ENCODE data around the gene TACR1.
"Not testable (repeated sequence)": the region's sequence is repeated elsewhere in the genome, so short reads cannot be mapped to it uniquely, and the experiment has no call there.

Gene TACR1

DNA sequence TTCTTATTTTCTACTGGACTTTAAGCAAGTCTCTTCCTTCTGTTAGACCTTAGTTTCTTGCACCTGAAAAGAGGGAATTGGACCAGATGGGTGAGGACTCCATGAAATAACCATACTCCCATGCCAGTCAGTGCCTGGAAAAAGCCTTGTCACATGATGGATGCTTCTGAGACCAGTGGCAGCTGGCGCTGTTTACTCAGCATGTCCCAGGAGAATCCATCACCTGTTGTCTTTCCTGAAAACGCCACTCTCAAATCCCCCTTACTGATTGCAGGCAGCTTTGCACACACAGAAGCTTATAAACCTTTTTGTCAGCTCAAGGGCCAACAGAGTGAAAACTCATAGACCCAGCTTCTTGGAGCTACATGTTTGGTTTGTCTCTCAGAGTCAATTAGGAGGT, 123.2 kb downstream of the TACR1 start:
- peak; percentile 99 for DNase-seq

DNA sequence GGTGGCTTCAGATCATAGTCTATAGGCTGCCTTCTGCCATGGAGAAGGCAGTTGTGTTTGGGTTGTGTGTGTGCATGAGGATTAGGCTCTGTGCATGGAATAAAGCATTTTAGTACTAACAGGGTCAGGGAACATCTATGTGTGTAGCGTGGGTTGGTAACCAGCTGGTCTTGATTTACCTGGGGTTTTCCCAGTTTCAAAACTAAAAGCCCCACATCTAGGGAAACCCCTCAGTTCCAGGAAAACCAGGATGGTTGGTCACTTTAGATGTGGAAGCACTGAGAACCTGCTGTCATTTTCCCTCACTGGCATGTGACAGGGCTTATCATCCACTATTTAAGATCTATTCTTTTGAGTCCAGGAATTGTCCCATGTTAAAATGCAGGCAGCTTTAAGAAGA, 124.6 kb downstream of the TACR1 start:
- DNase-seq = peak; percentile 20

DNA sequence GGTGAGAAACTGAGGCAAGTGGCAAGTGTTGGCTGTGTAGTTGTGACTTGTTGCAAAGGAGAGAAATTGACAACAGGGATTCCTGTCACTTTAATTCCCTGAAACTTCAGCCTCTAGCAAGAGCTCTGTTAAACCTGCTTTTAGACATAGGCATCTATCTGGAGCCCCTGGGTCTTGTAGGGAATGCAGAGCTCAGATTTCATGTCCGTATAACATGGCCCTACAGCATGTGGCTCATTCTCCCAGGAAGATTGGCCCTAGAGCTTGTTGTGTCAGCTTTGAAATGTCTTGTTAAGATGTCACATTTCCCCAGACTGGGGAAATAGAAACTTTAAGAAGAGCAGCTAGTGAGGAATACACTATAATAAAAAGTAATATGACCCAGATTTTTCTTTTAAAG, 125.1 kb downstream of the TACR1 start:
- no peak for DNase-seq

DNA sequence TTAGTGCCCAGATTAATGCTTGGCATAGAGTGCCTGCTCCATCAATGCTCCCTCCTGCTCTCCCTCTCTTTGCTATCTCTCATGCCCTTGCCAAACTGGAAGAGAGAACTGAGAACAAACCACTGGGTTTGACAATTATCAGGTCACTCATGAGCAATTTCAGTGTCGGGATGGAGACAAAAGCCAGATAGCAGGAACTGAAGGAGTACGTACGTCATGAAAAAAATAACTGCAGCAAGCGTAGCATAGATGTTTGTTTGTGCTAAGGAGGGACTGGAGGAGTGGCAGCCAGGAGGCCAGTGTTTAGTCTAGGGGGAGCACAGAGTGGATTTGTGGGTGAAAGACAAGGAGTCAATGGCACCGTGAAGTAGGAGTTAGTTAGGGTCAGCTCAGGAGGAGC, 127.6 kb downstream of the TACR1 start:
- DNase-seq = no peak

DNA sequence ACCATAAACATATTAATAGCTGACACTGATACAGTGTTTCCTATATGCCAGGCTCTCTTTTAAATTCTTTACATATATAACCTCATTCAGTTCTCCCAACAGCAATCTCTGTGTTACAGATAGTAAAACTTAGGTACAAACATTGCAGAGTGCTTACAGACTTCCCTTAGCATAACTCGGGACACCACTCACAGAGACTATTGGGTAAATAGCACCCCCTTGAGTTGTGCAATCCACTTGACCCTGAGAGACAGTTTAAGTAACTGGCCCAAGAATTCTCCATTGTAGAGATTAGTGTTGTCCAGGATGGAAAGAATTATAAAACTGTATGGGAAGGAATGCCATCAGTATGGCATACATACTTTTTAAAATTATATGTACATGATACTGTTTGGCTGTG, 130.8 kb downstream of the TACR1 start:
- DNase-seq = no peak

DNA sequence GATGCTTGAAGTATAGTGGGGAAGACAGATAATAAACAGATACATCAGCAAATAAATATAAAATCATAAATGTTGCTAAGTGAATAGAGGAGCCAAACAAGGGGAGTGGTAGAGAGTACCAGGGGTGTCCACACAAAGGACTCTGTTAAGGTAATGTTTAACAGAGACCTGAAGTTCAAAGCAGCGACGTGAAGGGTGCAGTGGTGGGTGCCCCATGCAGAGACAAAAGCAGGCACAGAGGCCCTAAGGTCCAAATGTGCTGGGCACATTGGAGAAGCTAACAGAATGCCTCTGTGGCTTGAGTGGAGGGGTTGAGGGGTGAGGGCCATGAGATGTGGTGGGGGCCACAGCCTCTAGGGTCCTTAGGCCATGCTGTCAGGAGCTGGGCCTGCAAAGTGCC, 131.8 kb downstream of the TACR1 start:
- DNase-seq = no peak

DNA sequence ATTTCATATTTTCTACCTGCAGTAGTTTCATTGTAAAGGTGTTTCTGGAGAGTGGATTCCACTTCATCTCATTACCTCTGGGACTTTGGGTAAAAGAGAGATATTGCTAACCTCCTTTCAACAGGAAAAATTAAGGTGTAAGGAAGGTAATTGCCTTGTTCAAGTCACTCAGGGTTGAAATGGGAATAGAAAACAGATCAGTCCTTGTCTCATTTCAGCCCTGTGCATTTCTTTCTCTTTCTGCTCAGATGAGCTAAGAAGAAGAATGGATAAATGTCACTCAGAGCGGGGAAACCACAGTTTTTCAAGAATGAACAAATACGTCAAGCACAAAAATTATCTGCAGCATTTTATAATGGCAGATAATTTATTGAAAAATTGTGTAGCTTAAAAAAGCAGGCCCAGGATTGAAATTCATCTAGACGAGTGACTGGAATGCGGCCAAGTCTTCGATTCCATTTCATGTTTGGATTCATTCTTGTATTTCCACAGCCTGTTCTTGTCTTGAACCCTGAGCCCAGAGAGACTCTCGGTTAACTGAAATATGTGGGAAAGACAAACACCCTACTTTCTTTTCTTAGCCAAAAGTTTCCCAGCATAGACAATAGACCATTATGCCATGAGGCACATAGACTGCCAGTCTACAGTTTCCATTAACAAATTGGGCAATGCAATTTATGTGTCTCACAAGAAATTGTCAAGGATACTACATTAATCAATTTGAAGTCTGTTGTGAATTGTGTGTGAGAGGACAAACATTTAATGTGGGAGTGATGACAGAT, 133.0 kb downstream of the TACR1 start:
- DNase-seq = no peak

DNA sequence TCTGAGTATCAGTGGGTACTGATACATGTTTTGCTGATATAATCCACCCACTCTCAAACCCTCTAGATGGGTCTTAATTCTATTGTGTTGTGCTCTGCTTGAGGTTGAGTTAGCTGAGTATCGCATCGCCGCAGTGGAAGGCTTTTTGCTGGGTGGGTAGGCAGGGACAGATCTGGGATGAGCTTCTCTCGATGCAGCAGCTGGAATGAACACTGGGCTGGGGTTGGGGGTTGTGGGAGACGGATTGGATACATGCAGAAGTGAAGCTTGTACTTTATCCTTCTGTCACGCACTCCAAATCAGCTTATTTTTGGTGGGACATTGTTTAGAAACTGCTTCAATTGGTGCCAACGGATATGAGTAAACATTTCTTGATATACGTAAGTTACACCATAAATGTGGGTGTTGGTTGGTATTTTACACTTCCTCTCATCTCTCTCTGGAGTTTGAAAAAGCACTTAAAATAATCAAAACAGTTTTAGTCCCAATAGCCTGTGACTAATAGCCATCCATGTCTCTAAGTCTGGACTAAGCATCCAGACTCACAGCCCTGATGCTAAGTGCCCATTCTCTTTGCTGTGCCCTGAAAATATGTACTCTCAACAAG, 133.8 kb downstream of the TACR1 start:
- no peak for DNase-seq

DNA sequence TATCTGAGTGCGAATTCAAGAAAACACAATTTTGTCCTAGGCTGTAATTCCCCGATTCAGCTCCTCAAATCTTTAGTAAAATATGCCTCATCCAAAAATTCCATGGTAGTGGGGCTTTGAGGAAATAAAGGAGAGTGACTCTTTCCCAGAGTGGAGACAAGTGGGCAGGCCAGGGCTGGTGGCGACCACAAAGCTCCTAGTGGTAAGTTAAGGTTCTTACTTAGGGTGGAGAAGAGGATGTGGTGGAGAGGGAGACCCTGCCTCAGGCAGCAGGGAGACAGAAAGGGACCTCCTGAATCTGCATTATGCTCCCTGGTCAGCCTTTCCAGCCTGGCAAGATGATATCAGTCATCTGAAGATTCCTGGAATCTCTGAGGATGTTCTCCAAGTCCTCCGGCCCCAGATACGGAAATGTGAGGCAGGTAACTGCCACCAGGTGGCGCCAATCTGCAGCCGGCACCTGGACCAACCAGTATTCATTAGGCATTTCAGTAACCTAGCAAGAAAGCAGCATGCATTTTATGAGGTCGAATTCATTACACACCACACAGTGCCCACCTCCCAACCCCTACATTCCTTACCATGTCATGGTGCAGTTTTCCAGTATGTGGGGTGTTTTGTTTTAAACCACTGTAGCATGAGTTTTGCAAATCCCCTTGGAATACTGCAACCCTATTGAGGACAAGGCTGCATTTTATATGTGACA, 134.5 kb downstream of the TACR1 start:
- DNase-seq = peak; percentile 49

DNA sequence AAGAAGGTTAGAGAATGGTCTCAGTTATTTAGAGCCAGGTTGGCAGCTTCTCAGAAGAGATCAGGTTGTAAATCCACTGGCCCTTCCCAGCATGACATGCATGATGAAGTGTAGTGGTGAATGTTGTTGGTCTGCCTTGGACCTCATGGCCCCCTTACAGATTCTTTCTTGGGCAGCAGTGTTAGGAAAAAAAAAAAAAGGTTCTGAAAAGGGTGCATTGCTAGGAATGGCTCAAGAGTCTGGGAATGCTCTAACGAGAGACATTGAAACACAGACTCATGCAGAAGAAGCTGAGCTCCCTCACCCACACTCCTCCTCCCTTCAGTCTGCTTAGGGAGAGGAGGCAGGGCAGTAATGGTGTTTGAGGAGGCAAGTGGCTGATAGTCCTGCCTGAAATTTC, 135.4 kb downstream of the TACR1 start:
- DNase-seq = no peak

DNA sequence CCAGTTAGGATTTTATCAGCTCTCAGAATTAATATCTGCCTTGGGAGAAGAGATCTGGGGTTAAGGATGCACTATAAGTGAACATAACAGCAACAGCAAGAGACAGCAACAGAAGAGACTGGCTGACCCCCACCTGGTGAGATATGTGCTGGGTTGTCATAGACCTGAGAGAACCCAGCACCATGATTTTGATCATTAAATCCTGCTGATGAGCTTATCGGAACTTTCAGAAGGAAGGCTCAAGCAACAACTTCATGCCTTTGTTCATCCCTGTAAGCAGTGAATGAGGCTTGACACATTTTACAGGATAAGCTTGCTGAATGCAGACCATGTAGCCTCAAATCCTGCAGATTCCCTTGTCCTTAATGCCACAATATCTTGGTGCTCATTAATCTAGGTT, 140.9 kb downstream of the TACR1 start:
- no peak for DNase-seq

DNA sequence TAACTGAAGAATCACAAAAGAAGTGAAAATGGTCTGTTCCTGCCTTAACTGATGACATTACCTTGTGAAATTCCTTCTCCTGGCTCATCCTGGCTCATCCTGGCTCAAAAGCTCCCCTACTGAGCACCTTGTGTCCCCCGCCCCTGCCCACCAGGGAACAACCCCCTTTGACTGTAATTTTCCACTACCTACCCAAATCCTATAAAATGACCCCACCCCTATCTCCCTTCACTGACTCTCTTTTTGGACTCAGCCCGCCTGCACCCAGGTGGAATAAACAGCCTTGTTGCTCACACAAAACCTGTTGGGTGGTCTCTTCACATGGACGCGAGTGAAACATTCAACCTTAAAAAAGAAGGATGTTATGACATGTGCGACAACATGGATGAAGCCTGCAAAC, 142.2 kb downstream of the TACR1 start:
- DNase-seq = not testable (repeated sequence)

DNA sequence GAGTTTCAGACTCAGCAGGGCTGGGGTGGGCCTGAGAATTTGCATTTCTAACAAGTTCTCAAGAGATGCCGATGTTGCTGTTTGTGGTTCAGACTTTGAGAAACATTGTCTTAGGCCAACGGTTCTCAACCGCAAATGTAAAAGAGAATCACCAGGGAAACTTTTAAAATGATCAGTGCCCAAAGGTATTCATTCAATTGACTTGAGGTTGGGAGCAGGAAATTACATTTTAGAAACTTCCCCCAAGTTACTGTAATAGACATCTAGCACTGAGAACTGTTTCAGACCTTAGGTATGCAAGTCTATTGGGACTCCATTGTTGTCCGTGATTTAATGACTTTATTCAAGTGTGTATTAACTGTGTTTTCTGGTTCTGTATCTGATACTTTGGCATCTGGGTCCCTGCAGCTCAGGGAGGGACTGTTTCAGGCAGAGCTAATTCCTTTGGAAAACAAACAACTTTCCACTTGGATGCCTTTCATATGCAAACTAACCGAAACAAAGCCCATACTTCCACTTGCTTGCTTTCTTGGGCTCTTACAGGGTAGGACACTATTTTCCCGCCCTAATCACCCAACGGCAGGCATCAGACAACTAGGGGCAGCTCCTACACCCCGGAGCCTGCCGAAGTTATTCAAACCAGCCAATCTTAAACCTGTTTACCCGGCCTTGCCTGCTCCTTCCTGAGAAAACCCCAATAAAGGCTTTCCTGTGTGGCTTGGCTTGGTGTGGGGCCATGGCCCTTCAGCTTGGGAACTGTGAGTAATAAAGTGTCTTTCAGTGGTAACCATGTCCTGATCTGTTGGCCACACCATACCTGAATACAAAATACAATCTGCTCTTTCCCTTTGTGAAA, 143.3 kb downstream of the TACR1 start:
- DNase-seq = no peak

DNA sequence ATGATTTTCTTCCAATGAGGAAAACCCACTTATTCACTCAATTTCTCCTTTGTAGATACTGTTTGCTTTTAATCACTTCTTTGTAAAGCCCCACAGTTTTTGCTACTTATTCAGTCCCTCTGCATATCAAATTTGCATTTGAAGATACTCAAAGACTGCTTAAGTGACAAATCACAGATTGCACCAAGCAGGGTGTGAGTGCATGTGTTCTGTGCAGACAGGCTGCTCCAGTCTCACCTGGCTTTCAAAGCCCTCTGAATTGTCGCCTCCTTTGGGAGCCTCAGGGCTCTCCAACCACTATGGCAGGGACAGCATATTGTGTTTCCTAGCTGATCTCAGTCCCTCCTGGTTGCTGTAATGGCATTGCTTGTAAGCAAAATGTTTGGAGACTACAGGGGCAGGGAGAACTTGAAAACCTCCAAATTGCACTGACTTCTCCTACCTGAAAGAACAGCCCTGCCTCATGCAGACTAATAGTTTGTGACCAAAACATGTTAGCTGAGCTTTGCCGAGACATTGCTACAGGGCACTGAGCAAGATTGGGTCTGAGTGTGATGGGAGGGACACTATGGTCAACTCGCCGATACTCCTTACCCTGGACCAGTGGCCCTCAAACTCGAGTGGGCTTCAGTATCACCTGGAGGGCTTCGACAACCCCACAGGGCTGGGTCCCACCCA, 144.0 kb downstream of the TACR1 start:
- no peak for DNase-seq

DNA sequence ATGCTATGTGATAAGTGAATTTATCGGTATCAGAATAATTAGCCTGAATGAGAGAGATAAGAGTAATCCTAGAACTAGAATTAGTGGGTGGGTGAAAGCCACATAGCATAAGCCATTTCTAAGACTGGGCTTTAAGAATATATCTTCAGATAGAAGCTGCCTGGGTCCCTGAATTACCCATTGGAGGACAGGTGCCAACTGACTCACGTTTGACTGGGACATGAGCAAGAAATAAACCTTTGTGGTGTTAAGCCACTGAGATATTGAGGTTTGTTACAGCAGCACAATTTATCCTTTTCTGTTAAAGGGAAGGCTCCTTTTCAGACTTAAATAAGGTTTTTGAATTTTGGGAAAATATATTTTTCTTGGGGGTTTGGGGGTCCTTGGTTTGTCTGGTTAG, 145.0 kb downstream of the TACR1 start:
- DNase-seq = no peak

DNA sequence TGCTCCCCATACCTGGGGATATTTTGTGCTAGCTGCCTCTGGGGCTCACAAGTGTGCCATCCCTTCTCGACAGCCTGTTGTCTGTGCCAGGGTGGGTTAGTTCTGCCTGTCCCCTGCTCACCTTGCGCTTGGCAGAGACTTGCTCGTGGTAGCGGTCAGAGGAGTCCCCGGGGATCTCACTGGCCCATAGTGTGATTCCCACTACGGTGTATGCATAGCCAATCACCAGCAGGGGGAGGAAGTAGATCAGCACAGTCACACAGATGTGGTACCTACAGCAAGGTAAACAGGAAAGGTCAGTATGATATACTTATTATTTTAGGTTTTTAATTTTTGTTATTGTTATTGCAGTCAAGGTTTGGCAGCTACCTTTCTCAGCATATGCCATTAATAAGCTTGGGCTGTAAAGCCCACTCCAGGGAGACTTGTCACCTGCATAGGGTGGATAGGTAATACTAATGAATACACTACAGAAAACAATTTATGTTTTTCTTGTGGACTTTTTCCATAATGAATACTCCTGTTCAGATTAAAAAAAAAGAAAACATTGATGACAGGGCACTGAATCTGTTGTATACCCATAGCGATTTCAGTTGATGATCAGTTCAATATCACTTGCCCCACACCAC, 145.7 kb downstream of the TACR1 start:
- DNase-seq = peak; percentile 32

DNA sequence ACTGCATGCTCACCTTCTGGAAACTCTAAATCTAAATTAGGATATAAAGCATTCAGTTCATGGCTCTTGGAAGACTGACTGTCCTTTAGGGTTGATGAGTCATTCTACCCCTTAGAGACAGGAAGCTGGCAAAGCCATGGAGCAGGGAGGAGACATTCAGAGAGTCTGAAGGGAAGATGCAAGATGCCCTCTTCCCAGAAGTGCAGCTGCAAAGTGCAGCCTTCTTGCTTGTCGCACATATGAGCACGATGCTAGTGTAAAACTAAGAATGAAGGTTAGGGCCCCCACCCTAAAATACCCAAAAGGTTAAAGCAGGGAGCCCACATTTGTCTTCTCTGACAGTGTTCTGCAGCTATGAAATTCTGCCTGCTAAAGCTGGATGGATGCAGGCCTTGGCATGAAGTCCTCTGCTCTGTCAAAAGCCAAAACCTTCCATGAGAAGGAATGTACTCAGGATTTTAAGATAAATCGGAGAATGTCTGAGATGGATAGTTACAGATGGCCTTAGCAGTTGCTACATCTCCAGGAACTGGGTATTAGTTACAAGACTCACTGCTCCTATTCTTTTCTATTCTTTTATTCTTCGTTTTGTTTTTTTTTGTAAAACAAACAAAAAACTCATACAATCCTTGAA, 151.2 kb downstream of the TACR1 start:
- DNase-seq = no peak

DNA sequence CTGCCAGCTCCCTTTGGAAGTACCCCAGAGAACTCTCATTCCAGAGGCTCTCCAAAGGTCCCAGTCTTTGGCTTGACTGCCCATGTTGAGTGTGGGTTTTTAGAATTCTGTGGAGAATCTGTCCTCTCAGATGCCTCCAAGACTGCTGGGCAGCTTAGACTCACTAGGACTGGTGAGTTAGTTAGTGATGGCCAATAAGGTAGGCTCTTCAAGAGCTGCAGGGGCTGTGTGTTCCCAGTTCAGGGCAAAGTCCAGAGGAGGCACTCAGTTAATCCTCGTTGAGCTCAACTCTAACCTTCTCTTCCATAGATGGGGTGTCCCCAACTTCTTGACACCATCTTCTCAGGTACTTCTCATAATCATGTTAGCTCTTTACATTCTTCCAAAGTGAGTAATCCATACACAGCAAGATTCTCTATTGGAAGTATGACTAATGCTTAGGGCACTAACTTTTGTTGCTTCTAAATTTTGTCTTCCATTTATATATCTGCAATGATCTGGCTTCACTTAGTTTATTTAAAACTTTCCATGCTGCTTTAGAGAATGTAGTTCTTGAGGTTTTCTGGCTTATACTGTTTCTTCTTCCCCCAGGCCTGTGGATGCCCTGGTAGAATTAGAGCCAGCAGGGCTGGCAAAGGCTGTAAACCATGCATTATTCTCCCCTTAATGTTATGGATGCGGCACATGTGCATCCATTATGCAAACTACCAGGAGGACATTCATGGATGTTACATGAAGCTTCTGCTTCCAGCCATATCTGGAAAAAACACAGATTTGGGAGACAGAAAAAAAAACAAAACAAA, 151.9 kb downstream of the TACR1 start:
- no peak for DNase-seq

DNA sequence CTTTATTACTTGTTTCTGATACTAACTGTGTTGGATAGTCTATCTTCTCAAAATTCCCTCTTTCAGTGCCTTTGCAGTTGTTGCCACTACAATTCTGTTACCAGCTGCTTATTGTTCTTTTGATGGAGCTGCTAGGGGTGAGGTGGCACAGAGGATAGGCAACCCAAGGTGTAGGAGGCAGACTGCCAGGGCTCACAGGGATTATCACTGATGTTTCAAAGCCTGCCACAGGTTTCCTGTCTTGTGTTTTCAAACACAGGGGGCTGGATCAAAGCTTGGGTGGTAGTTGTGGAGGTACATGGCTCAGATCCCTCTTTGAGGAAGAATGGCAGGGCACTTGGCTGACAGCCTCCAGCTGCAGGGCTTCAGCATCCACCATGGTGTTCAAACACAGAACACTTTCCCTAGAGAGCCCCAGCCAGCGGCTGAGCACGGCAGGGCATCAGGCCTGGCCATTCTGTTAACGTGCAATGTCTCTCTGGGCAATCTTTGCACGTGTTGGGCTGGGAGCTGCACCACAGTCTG, 153.7 kb downstream of the TACR1 start:
- no peak for DNase-seq

DNA sequence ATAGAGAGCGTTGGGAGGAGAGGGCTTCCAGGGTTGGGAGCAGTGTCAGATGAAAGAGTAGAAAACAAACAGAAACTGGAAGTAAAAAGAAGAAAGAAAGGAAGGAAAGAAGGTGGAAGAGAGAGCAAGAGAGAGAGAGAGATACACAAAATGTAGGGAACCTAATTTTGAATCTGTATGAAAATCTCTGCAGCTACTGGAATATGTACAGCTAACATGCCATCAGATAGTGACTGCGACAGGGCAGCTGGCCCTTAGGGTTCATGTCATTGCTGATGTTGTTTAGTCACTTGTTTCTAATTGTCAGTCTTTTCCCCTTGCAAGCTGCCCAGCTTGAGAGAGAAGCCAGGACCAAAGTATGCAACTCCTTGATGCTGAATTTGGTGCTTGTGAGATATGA, 155.0 kb downstream of the TACR1 start:
- no peak for DNase-seq

DNA sequence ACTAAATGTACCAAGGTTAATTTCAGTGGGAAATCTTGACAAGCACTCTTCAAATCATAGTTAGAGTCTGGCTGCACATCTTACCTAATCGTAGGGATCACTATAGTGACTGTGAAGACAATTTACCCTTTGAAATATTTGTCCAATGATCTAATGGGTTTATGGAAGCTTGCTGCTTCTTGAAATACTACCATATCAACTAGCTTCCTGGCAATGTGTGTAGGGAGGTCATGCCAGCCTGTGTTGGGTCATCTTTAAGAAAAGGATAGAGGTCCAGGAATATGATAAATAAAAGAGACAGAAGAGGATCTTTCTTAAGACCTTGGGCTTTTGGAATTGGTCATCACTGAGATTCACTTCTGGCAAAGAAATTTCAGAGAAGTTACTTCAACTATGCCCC, 156.5 kb downstream of the TACR1 start:
- DNase-seq = no peak
